NCI-H2227 treated with DMSO at 0.1 percent for 48 hours (cell line): ENCODE data around the gene FOXS1.
"Not testable (repeated sequence)": the region's sequence is repeated elsewhere in the genome, so short reads cannot be mapped to it uniquely, and the experiment has no call there.

Experiments
- DNase-seq: peaks from one replicate; lab custom pipeline; 2025; lab: John Stamatoyannopoulos, UW

The FOXS1 gene

GRCh38 chr20:31822421-31823330 lies 22.7 kb downstream of the FOXS1 start:
- DNase-seq = peak; percentile 84

GRCh38 chr20:31821427-31821826 lies 24.0 kb downstream of the FOXS1 start:
- no peak for DNase-seq

- no peak for DNase-seq
These were observed 25.2 kb downstream of the FOXS1 start for GRCh38 chr20:31820228-31820627.

GRCh38 chr20:31819083-31819784 lies 26.2 kb downstream of the FOXS1 start, which contains the start of gene MYLK2:
Gene MYLK2 (plus strand): TSS chr20:31819356. CDS start chr20:31819581, 225 bp downstream.
- DNase-seq = no peak

GRCh38 chr20:31818376-31818908 lies 27.0 kb downstream of the FOXS1 start:
- no peak for DNase-seq

- no peak for DNase-seq
These were observed 27.9 kb downstream of the FOXS1 start for GRCh38 chr20:31817461-31817860.

GRCh38 chr20:31816221-31816620 lies 29.2 kb downstream of the FOXS1 start:
- no peak for DNase-seq

GRCh38 chr20:31815408-31816188 lies 29.8 kb downstream of the FOXS1 start:
- no peak for DNase-seq

- DNase-seq = not testable (repeated sequence)
These were observed 31.3 kb downstream of the FOXS1 start for GRCh38 chr20:31814142-31814541.

- no peak for DNase-seq
These were observed 31.8 kb downstream of the FOXS1 start for GRCh38 chr20:31813611-31814010.

GRCh38 chr20:31811796-31812728 lies 33.3 kb downstream of the FOXS1 start:
- DNase-seq = peak; percentile 23

- DNase-seq = no peak
These were observed 34.2 kb downstream of the FOXS1 start for GRCh38 chr20:31811198-31811597.

- no peak for DNase-seq
These were observed 35.7 kb downstream of the FOXS1 start for GRCh38 chr20:31809661-31810060.

- DNase-seq = no peak
These were observed 36.9 kb downstream of the FOXS1 start for GRCh38 chr20:31808481-31808880.

GRCh38 chr20:31806564-31807355 lies 38.6 kb downstream of the FOXS1 start:
- DNase-seq = no peak

- DNase-seq = no peak
These were observed 41.7 kb downstream of the FOXS1 start for GRCh38 chr20:31803552-31804291.

GRCh38 chr20:31801508-31801907 lies 43.9 kb downstream of the FOXS1 start:
- DNase-seq = no peak

GRCh38 chr20:31797364-31797763 lies 48.0 kb downstream of the FOXS1 start:
- no peak for DNase-seq
